ENCODE results near the gene A1BG. TPM values are rescaled to one million over a fixed set of nuclear protein-coding genes. Genes with fewer than 3 reads are reported as not detected.

A1BG gene
- polyA plus RNA-seq, 3 donors, result 30.2 to 54.5 (median 35.3) TPM

- DNase-seq, result no peak
- Histone ChIP-seq H3K4me2 (replicated peaks; ENCODE audit: extremely low read depth, low read length, poor library complexity, severe bottlenecking) (no peak overlapping the region), H3K4me3 (replicated peaks in 1 of 3; ENCODE audit: low read depth in 2 of 3, low read length in 3 of 3) (no peak overlapping the region), H3K9me3 (replicated peaks in 1 of 2; ENCODE audit: control insufficient read depth in 1 of 2, insufficient read depth in 1 of 2, low read length in 2 of 2) (no peaks in the 10 kb centered on the region), H3K9ac (ENCODE audit: insufficient read depth, low read length, poor library complexity, severe bottlenecking) (no peak overlapping the region), H3K4me1 (ENCODE audit: control insufficient read depth in 1 of 2, insufficient read depth in 2 of 2, low read length in 2 of 2) (peaks cover 44 to 52% of the 10 kb centered on the region in 2 donors), H4K20me1 (ENCODE audit: insufficient read depth, low read length) (no peaks in the 10 kb centered on the region), H3K36me3 (replicated peaks in 1 of 2; ENCODE audit: control insufficient read depth in 1 of 2, insufficient read depth in 2 of 2, low read length in 2 of 2) (peaks cover 0 to under 1% of the 10 kb centered on the region in 2 donors), H3K27me3 (ENCODE audit: control insufficient read depth in 2 of 2, insufficient read depth in 2 of 2, low read length in 2 of 2) (no peaks in the 10 kb centered on the region), H3K27ac (ENCODE audit: low read depth in 1 of 2, low read length in 2 of 2) (no peak overlapping the region), H2AFZ (ENCODE audit: insufficient read depth, low read depth, low read length, poor library complexity, severe bottlenecking) (no peak overlapping the region), H3K79me2 (ENCODE audit: insufficient read depth, low read length) (peaks cover 10% of the 10 kb centered on the region)
- H3K4me3 Mint-ChIP-seq, result no peak overlapping the region
- H3K27me3 Mint-ChIP-seq (ENCODE audit: low read depth in 3 of 3), result peaks cover 0 to 2% (median 0%) of the 10 kb centered on the region in 3 donors
- 75% methylated on average over 2 of the region's 6 CpGs for WGBS (ENCODE audit: insufficient coverage)
- H3K9me3 Mint-ChIP-seq, result peaks cover 0 to 3% (median 0%) of the 10 kb centered on the region in 7 donors
- intact Hi-C loops (cut with micrococcal nuclease), result no loop called here
- H3K27ac Mint-ChIP-seq, result no peak overlapping the region
- peaks cover 40% of the 10 kb centered on the region for H3K4me1 Mint-ChIP-seq
- peaks cover 3 to 6% of the 10 kb centered on the region in 2 donors for H3K36me3 Mint-ChIP-seq
- TF ChIP-seq CTCF (IDR thresholded peaks at IDR 0.05), result no peak
These were observed 29.8 kb upstream of the A1BG start for GRCh38 chr19:58382997-58383603.

- Mint-ChIP-seq H3K36me3 (peaks cover 0 to 3% of the 10 kb centered on the region in 2 donors), H3K27me3 (ENCODE audit: low read depth in 3 of 3) (peaks cover 0 to 2% (median 0%) of the 10 kb centered on the region in 3 donors), H3K9me3 (peaks cover 0 to 3% (median 0%) of the 10 kb centered on the region in 7 donors), H3K27ac (peak overlapping the region; percentile 78 to 98 (median 95)), H3K4me3 (peak overlapping the region; percentile 82 to 90), H3K4me1 (peaks cover 32% of the 10 kb centered on the region)
- Histone ChIP-seq H3K27ac (ENCODE audit: low read depth in 1 of 2, low read length in 2 of 2) (peak overlapping the region; percentile 81 to 95), H3K9ac (ENCODE audit: insufficient read depth, low read length, poor library complexity, severe bottlenecking) (peak overlapping the region; percentile 80), H3K9me3 (replicated peaks in 1 of 2; ENCODE audit: control insufficient read depth in 1 of 2, insufficient read depth in 1 of 2, low read length in 2 of 2) (no peaks in the 10 kb centered on the region), H4K20me1 (ENCODE audit: insufficient read depth, low read length) (no peaks in the 10 kb centered on the region), H3K4me3 (replicated peaks in 1 of 3; ENCODE audit: low read depth in 2 of 3, low read length in 3 of 3) (peak overlapping the region; percentile 54 to 86 (median 78)), H2AFZ (ENCODE audit: insufficient read depth, low read depth, low read length, poor library complexity, severe bottlenecking) (peak overlapping the region; percentile 99), H3K79me2 (ENCODE audit: insufficient read depth, low read length) (no peaks in the 10 kb centered on the region), H3K4me1 (ENCODE audit: control insufficient read depth in 1 of 2, insufficient read depth in 2 of 2, low read length in 2 of 2) (peaks cover 33 to 39% of the 10 kb centered on the region in 2 donors), H3K27me3 (ENCODE audit: control insufficient read depth in 2 of 2, insufficient read depth in 2 of 2, low read length in 2 of 2) (no peaks in the 10 kb centered on the region), H3K36me3 (replicated peaks in 1 of 2; ENCODE audit: control insufficient read depth in 1 of 2, insufficient read depth in 2 of 2, low read length in 2 of 2) (no peaks in the 10 kb centered on the region), H3K4me2 (replicated peaks; ENCODE audit: extremely low read depth, low read length, poor library complexity, severe bottlenecking) (peak overlapping the region; percentile 95)
- intact Hi-C loops (cut with micrococcal nuclease), result loop anchor here (2.0 kb wide), 2 partner anchors 55 to 199 kb away; partner anchors contain the start of genes ZSCAN22 (in 2 of the 2) and ZNF274 (in 1 of the 2)
- no peak for TF ChIP-seq CTCF (IDR thresholded peaks at IDR 0.05)
- no peak for DNase-seq
- 66% methylated on average over 12 of the region's 26 CpGs for WGBS (ENCODE audit: insufficient coverage)
These were observed 28.3 kb upstream of the A1BG start for GRCh38 chr19:58381460-58382212.
